GM13976 (cell line): ENCODE results near the gene GAD2.

Experiments used
- DNase-seq: peaks from one replicate; pipeline ENCODE4 v3.0.0; 2012; ENCODE audit warnings: low spot score
- CTCF ChIP-seq: IDR thresholded peaks from 2 replicates; pipeline ENCODE4 v1.5.1; 2012; ENCODE audit warnings: borderline replicate concordance, mild to moderate bottlenecking; ENCODE audit not compliant: insufficient read depth; ENCODE audit errors: extremely low read depth, missing control alignments, control extremely low read depth
- in situ Hi-C: fragments of 300-500 bp; cut with MboI; formaldehyde crosslinking; loops from one replicate; pipeline ENCODE4 v1.12.0; 2022; ENCODE audit warnings: low sequenced_read_pairs, mixed read lengths, inconsistent platforms; ENCODE audit not compliant: unreplicated experiment

Gene GAD2

GRCh38 chr10:26238378-26238777 is 21.8 kb downstream of the GAD2 start:
- DNase-seq: no peak
- in situ Hi-C loops: no loop called here
- TF ChIP-seq CTCF: no peak

DNA sequence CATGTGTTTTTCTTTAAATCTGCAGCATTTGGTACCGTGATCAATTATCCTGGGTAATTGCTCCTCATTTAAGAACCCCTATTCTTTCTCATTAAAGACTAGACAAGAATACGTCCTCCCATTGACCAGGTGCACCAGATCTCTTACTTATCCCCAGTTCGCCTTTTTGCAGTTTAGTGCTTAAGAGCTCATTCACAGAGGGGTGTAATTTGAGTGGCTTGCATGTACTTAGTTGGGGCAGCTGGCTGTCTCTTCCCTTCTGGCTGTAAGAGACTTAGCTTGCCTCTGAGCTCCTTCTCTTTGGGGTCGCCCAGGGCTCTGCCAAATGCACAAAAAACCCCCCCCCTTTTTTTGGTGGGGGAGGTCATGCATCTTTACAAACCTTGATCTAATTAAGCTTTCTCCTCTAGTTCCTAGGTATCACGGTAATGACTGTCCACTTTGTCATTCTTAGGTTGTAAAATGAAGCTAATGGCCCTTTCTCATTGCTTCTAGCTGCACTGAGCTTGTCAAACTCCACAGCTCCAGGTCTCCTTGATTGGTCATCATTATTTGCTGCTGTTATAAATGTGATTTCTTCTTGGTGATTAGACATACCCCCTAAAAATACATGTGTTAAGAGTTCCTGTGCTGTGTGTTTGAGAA is 26.3 kb downstream of the GAD2 start:
- TF ChIP-seq CTCF: no peak
- DNase-seq: no peak
- in situ Hi-C loops: no loop called here

DNA sequence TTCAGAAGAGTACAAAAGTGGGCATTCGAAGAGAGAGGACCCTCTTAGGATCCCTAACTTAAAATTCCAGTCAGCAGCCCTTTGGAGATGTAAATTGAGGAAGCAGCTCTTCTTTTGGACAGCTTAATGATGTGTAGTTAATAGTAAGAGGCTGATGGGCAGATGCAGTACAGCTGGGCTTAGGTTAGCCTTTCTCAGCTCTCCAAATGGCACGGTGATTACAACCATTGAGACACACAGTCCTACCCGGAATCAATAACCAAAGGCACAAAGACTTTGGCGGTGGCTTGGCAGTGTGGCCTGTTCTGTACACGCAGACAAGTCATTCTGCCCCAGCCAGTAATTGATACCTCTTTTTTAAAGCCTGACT is 26.8 kb downstream of the GAD2 start:
- in situ Hi-C loops: no loop called here
- DNase-seq: no peak
- TF ChIP-seq CTCF: no peak

DNA sequence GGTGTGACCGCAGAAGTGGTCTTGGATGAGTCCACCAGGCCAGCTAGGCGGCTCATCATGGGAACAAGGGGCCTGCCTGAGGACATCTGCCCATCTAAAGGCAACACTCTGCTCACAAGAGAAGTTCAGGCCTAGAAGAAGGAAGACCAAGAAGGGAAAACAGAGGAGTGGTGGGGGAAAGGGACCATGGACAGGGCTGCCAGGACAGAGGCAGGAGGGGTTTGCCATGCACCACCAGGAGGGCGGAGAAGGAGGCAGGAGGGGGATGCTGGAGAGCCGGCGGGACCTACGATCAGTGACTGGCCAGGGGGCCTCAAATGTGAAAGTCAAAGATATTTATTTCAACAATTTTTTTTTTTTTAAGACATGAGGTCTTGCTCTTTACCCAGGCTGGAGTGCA is 33.1 kb downstream of the GAD2 start:
- no peak for DNase-seq
- in situ Hi-C loops: no loop called here
- no peak for TF ChIP-seq CTCF

DNA sequence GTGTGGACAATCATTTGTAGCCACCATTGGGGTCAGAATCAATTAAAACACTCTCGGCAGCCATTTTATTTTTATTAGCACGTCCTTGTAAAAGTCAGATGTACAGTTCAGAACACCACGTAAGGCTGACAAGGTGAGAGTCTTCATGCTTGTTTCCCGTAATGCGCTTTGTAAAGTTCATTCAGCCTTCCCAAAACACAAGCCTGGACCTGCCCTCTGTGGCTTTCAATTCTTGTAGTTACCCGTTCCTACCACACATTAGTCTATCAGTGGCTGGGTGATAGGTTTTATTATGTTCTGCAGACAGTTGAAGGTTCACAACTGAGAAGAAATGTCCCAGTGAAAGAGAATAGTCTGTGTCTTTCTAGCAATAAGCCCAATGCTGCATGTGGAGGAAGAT is 35.4 kb downstream of the GAD2 start:
- no peak for TF ChIP-seq CTCF
- DNase-seq: no peak
- in situ Hi-C loops: no loop called here

DNA sequence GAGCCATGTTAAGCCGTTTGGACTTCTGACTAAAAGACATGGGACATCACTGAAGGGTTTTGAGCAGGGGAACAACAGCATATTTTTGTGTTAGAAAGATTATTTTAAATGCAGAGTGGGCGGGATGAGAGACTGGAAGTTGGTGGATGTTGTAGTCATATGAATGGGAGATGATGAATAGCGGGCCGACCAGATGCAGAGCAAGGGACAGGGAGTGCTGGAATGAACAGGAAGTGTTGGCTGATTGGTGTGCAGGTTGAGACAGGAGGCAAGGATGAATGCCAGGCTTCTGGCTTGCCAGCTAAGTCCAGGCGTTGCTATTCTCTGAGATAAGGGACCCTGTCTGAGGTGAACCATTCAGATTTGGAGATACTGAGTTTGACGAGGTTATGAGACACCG is 38.0 kb downstream of the GAD2 start:
- in situ Hi-C loops: no loop called here
- no peak for TF ChIP-seq CTCF
- DNase-seq: no peak

DNA sequence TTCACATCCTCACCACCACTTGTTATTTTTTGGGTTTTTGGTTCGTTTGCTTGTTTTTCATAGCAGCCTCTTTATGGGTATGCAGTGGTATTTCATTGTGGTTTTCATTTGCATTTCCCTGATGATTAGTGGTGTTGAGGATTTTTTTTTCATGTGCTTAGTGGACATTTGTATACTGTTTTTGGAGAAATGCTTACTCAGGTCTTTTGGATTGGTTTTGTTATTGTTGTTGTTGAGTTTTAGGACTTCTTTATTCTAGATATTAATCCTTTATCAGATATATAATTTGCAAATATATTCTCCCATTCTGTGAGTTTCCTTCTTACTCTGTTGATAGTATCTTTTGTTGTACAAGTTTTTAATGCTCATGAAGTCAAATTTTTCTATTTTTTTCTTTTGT is 42.8 kb downstream of the GAD2 start:
- in situ Hi-C loops: no loop called here
- no peak for TF ChIP-seq CTCF
- DNase-seq: no peak
